ENCODE results near the gene KRTAP16-1.

GRCh38 chr17:41352597-41353366 is 43.7 kb upstream of the KRTAP16-1 start:
- TF ChIP-seq CTCF (conservative IDR thresholded peaks at IDR 0.05 in 1 of 2, IDR thresholded peaks at IDR 0.05 in 1 of 2; ENCODE audit: extremely low read depth in 1 of 2, insufficient read depth in 1 of 2, low read depth in 1 of 2, low read length in 2 of 2) (no peak), EZH2 (IDR thresholded peaks at IDR 0.05; ENCODE audit: borderline replicate concordance, low read length) (no peak)
